Heart right ventricle (tissue), 16 donors: ENCODE results near the gene PURB. TPM values are rescaled to one million over a fixed set of nuclear protein-coding genes. Genes with fewer than 3 reads are reported as not detected.
A peak's percentile ranks its signal among the peaks of the same experiment; 100 is the strongest.
"Not testable (repeated sequence)": the region's sequence is repeated elsewhere in the genome, so short reads cannot be mapped to it uniquely, and the experiment has no call there.

Experiments
- ATAC-seq, 8 donors: fragments of 200-7000 bp; cut with Tn5 transposase; one replicate each; pipeline ENCODE4 v1.9.1; 2020; ENCODE audit warnings: mild to moderate bottlenecking in 8 of 8, moderate library complexity in 8 of 8, moderate number of reproducible peaks in 1 of 8
- DNase-seq, 2 donors: peaks; one replicate each; pipeline ENCODE4 v3.0.0-alpha.2; 2020
- H3K27ac ChIP-seq, 10 donors: fragments of 200-600 bp; sonication (generic) in 2 of 10; one replicate each; pipeline versions ENCODE4 v1.5.0 to v1.8.0; 2020 to 2022; ENCODE audit warnings: mild to moderate bottlenecking in 3 of 10
- H3K27me3 ChIP-seq, 7 donors: fragments of 200-600 bp; one replicate each; pipeline ENCODE4 v1.8.0; 2021 to 2022; ENCODE audit warnings: mild to moderate bottlenecking in 2 of 7
- H3K36me3 ChIP-seq, 9 donors: fragments of 200-600 bp; sonication (generic) in 1 of 9; one replicate each; pipeline versions ENCODE4 v1.5.0 to v1.8.0; 2020 to 2022; ENCODE audit warnings: mild to moderate bottlenecking in 2 of 9
- H3K4me1 ChIP-seq, 9 donors: fragments of 200-600 bp; sonication (generic) in 1 of 9; one replicate each; pipeline versions ENCODE4 v1.5.0 to v1.8.0; 2020 to 2022; ENCODE audit warnings: mild to moderate bottlenecking in 4 of 9
- H3K4me3 ChIP-seq, 10 donors: fragments of 200-600 bp; sonication (generic) in 2 of 10; one replicate each; pipeline versions ENCODE4 v1.5.0 to v1.8.0; 2020 to 2022; ENCODE audit warnings: mild to moderate bottlenecking in 7 of 10, moderate library complexity in 2 of 10
- H3K9me3 ChIP-seq, 11 donors: fragments of 200-600 bp in 10 of 11; sonication (generic) in 2 of 11; one replicate each; pipeline versions ENCODE4 v1.5.0 to v1.8.0; 2013 to 2022; ENCODE audit warnings: mild to moderate bottlenecking in 2 of 11, control low read depth in 1 of 11, moderate library complexity in 1 of 11
- WGBS, 2 donors: extraction: QIAGEN DNeasy Blood & Tissue Kit; methylation state at CpG; one replicate each; pipeline ENCODE4 v1.1.7; 2013; ENCODE audit warnings: inconsistent platforms in 1 of 2; 5-methylcytosine and 5-hydroxymethylcytosine counted together
- intact Hi-C, 10 donors: fragments of 100-400 bp; cut with DNase I; formaldehyde crosslinking; loops; one replicate each; pipeline versions ENCODE4 v1.11.1 to v1.14.2; 2022
- polyA plus RNA-seq, 2 donors: library from polyadenylated mRNA; stranded (reverse); fragments of 200-250 nt; gene quantifications; one replicate each; pipeline ENCODE4 v1.2.3, GENCODE V29; 2013
- total RNA-seq, 10 donors: library from RNA; stranded (reverse); fragmentation: NEBNext Ultra II Directional in 3 of 10; extraction: Animal tissue kit (Norgen Biotek cat#: 25700) in 3 of 10; gene quantifications; one replicate each; pipeline versions ENCODE4 v1.2.1 to v1.2.4, GENCODE V29; 2021 to 2023
- TF ChIP-seq, protein P1 (sequence below), 9 donors: fragments of 200-600 bp; sonication (generic) in 2 of 9; IDR thresholded peaks; one replicate each; pipeline versions ENCODE4 v1.5.0 to v1.8.0; 2021 to 2022; ENCODE audit warnings: antibody characterized with exemption in 9 of 9, mild to moderate bottlenecking in 5 of 9, moderate library complexity in 1 of 9
- donor health status: Arrhythmogenic right ventricular cardiomyopathy.
- donor health status: ischemic (EF 13 %, LVEDD 7.1; RV severe dilation, severe dysfunction).
- donor health status: healthy with polysubstance abuse.
- donor health status: DM: no; HTN: yes; CAD: no.
- donor health status: DM: no; HTN: no; CAD: no.
- donor health status: ischemic (EF 25% LVEDD 6.9; RV normal size, moderate dysfunction).
- donor health status: ischemic (EF 25% LVEDD 5.7; RV mildly dilated, moderate dysfunction).
- donor health status: healthy.
- donor health status: DM: yes; HTN: yes; CAD: no.
- donor health status: Ischemic cardiomyopathy.
- donor health status: ischemic (EF 35%, LVEDD 5.7; RV mildly dilated, moderate dysfunction).
- donor health status: nonischemic (EF 11% LVEDD 7.7; RV severe dilation, severe dysfunction).
- donor health status: DM: yes; HTN: yes; CAD: no.
- donor health status: PGD.
- donor health status: ischemic (EF 29% LVEDD 5.4; RV normal size, mild dysfunction).
- donor health status: nonischemic (EF 23%, LVEDD 6.1; RV moderate dilation, normal function).

The PURB gene
- total and polyA plus RNA-seq, 12 donors, result 6.6 to 18.7 (median 16.4) TPM

DNA sequence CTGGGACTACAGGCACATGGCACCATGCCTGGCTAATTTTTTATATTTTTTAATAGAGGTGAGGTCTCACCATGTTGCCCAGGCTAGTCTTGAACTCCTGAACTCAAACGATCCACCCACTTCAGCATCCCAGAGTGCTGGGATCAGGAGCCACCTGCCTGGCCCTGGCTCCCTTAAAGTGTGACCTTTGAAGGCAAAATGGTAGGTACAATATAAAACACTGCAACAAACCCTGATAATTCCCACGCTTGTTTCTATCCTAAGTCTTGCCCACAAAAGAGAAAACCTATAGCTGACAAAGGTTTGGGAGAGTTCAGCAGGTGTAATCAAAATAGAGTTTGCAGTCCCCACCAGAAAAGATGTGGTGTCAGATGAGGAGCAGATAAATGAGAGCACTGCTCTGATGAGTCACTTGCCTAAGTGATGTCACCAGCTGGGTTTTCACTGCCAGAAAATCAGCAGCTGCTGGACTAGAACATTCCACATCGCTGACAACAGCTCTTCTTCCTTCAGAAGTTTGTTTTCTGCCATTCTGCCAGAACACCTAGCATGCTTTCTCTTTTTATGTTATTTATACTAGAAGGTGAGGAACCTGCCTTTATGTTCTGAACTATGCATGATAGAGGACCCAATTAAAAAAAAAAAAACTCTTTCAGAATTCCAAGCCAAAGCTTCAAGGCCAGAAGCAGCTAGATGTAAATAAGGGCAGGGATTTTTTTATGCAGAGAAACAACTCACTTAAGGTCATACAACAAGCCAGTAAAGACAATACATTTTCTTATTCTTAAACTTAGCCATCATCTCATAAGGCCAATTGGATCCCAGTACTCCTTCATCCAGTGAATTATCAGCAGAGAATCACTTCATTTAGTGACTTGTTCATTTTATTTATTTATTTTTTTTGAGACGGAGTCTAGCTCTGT is 18.0 kb downstream of the PURB start:
- Histone ChIP-seq H3K27me3 (no peaks in the 10 kb centered on the region), H3K4me3 (no peak overlapping the region), H3K27ac (peak overlapping the region in 1 of 10 donors; percentile 28), H3K9me3 (no peaks in the 10 kb centered on the region), H3K4me1 (peaks cover 0 to 12% (median 5%) of the 10 kb centered on the region in 9 donors), H3K36me3 (no peaks in the 10 kb centered on the region)
- intact Hi-C loops, result loop anchor here in 2 of 10 donors (10.0 kb wide), 1 partner anchor 267 kb away; no protein-coding TSS in a partner anchor
- TF ChIP-seq, protein P1, sequence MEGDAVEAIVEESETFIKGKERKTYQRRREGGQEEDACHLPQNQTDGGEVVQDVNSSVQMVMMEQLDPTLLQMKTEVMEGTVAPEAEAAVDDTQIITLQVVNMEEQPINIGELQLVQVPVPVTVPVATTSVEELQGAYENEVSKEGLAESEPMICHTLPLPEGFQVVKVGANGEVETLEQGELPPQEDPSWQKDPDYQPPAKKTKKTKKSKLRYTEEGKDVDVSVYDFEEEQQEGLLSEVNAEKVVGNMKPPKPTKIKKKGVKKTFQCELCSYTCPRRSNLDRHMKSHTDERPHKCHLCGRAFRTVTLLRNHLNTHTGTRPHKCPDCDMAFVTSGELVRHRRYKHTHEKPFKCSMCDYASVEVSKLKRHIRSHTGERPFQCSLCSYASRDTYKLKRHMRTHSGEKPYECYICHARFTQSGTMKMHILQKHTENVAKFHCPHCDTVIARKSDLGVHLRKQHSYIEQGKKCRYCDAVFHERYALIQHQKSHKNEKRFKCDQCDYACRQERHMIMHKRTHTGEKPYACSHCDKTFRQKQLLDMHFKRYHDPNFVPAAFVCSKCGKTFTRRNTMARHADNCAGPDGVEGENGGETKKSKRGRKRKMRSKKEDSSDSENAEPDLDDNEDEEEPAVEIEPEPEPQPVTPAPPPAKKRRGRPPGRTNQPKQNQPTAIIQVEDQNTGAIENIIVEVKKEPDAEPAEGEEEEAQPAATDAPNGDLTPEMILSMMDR (IDR thresholded peaks at IDR 0.05), result no peak
- 60 to 61% methylated on average over 4 of the region's 4 CpGs for WGBS, 2 donors
- DNase-seq (no peak), ATAC-seq (peak in 6 of 8 donors; percentile 45 to 86 (median 60))

DNA sequence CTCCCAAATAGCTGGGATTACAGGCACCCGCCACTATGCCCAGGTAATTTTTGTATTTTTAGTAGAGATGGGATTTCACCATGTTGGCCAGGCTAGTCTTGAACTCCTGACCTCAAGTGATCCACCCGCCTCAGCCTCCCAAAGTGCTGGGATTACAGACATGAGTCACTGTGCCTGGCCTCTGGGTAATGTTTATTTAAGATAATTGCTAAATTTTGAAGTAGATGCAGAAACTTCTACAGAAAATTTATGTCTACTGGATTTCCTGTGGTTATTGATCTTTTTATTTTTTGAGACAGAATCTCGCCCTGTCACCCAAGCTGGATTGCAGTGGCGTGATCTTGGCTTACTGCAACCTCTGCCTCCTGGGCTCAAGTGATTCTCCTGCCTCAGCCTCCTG is 23.4 kb downstream of the PURB start:
- ATAC-seq, H3K27ac ChIP-seq, H3K36me3 ChIP-seq, DNase-seq, H3K4me1 ChIP-seq, H3K9me3 ChIP-seq, H3K27me3 ChIP-seq, H3K4me3 ChIP-seq: not testable (repeated sequence)
- intact Hi-C loops, result loop anchor here in 3 of 10 donors (2.0 to 10.0 kb wide), 3 partner anchors 15 to 273 kb away; no protein-coding TSS in a partner anchor
- 62 to 63% methylated on average over 4 of the region's 4 CpGs for WGBS, 2 donors

DNA sequence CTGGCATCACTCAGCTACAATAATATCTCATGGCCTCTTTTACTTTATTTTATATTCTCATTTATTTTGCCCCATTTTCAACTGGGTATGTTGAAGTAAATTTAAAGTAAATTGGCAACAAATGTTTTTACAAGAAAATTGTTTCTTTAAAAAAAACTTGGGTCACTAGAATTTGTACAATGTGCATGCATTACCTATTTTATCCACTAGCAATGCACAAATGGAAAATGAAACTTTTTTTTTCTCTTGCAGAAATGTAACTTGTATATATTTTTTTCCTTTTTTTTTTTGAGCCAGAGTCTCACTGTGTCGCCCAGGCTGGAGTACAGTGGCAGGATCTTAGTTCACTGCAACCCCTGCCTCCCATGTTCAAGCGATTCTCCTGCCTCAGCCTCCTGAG is 27.2 kb downstream of the PURB start:
- Histone ChIP-seq H3K36me3 (no peaks in the 10 kb centered on the region), H3K4me1 (peaks cover 0 to 7% (median 0%) of the 10 kb centered on the region in 9 donors), H3K4me3 (no peak overlapping the region), H3K9me3 (no peaks in the 10 kb centered on the region), H3K27ac (no peak overlapping the region), H3K27me3 (peaks cover 0 to 9% (median 0%) of the 10 kb centered on the region in 7 donors)
- TF ChIP-seq, protein P1 (IDR thresholded peaks at IDR 0.05), result peak in 1 of 9 donors; percentile 14
- 84 to 89% methylated on average over 2 of the region's 2 CpGs for WGBS, 2 donors
- intact Hi-C loops, result loop anchor here in 5 of 10 donors (2.0 to 10.0 kb wide), 4 partner anchors 64 to 279 kb away; no protein-coding TSS in a partner anchor
- ATAC-seq (no peak), DNase-seq (no peak)

DNA sequence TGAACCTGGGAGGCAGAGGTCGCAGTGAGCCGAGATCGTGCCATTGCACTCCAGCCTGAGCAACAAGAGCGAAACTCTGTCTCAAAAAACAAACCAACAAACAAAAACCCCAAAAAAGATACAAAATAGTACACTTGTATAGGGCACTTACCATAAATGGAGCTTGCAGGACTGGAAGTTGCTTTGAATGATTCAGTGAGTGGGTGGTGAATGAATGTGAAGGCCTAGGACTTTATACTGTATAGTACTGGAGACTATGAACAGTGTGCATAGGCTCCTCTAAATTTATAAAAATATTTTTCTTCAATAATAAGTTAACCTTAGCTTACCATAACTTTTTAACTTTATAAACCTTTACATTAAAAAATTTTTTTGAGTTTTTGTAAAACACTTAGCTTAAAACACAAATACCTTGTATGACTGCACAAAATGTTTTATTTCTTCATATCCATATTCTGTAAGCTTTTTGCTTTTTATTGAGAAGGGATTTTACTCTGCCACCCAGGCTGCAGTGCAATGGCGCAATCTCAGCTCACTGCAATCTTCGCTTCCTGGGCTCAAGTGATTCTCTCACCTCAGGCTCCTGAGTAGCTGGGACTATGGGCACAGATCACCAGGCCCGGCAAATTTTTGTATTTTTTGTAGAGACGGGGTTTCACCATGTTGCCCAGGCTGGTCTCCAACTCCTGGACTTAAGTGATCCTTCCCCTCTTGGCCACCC is 30.5 kb downstream of the PURB start:
- 90 to 94% methylated on average over 8 of the region's 8 CpGs for WGBS, 2 donors
- TF ChIP-seq, protein P1 (IDR thresholded peaks at IDR 0.05), result no peak
- no peak for DNase-seq
- Histone ChIP-seq H3K4me1 (peaks cover 0 to 7% (median 0%) of the 10 kb centered on the region in 9 donors), H3K9me3 (no peaks in the 10 kb centered on the region), H3K27me3 (no peaks in the 10 kb centered on the region), H3K36me3 (no peaks in the 10 kb centered on the region), H3K4me3 (no peak overlapping the region), H3K27ac (no peak overlapping the region)
- ATAC-seq, result no peak
- intact Hi-C loops, result loop anchor here in 4 of 10 donors (5.0 to 10.0 kb wide), 4 partner anchors 32 to 282 kb away; partner anchors contain the start of gene PURB (in 1 of the 4)
